ENCODE results near the gene AGO3.

Gene AGO3

DNA sequence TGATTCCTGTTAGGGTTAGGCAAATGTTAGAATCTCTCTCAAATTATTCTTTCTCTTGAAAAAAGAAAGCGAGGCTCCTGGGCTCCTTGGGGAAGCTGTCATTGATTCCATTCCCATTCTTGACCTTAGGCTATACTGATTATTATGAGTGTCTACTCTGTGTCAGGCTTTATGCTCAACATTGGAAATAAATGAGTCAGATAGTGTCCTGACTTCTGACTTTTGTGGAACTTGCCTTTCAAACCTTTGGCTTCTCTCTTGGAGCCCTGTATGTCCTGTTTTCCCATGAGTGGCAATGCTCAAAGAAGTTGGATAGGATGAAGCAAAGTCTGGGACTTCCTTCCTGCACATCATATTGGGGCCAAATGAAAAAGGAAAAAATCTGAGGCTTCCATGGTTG lies 36.2 kb upstream of the AGO3 start:
- Histone ChIP-seq H3K27me3 (ENCODE audit: control insufficient read depth, insufficient read depth, low read length) (no peaks in the 10 kb centered on the region), H3K4me3 (ENCODE audit: low read depth, low read length) (no peak overlapping the region), H3K9ac (no peak overlapping the region), H3K4me1 (no peaks in the 10 kb centered on the region), H2AFZ (no peak overlapping the region), H3K9me3 (ENCODE audit: control insufficient read depth, low read length) (no peaks in the 10 kb centered on the region), H3K27ac (no peak overlapping the region), H3K36me3 (ENCODE audit: control insufficient read depth, insufficient read depth, low read length) (no peaks in the 10 kb centered on the region), H3K4me2 (ENCODE audit: low read length) (no peak overlapping the region), H3K79me2 (no peaks in the 10 kb centered on the region)
- TF ChIP-seq, protein P1, sequence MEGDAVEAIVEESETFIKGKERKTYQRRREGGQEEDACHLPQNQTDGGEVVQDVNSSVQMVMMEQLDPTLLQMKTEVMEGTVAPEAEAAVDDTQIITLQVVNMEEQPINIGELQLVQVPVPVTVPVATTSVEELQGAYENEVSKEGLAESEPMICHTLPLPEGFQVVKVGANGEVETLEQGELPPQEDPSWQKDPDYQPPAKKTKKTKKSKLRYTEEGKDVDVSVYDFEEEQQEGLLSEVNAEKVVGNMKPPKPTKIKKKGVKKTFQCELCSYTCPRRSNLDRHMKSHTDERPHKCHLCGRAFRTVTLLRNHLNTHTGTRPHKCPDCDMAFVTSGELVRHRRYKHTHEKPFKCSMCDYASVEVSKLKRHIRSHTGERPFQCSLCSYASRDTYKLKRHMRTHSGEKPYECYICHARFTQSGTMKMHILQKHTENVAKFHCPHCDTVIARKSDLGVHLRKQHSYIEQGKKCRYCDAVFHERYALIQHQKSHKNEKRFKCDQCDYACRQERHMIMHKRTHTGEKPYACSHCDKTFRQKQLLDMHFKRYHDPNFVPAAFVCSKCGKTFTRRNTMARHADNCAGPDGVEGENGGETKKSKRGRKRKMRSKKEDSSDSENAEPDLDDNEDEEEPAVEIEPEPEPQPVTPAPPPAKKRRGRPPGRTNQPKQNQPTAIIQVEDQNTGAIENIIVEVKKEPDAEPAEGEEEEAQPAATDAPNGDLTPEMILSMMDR (IDR thresholded peaks at IDR 0.05), result no peak

- Histone ChIP-seq H3K4me1 (no peaks in the 10 kb centered on the region), H3K36me3 (ENCODE audit: control insufficient read depth, insufficient read depth, low read length) (no peaks in the 10 kb centered on the region), H3K4me3 (ENCODE audit: low read depth, low read length) (no peak overlapping the region), H3K4me2 (ENCODE audit: low read length) (no peak overlapping the region), H3K27ac (no peak overlapping the region), H2AFZ (no peak overlapping the region), H3K27me3 (ENCODE audit: control insufficient read depth, insufficient read depth, low read length) (no peaks in the 10 kb centered on the region), H3K9ac (no peak overlapping the region), H3K79me2 (no peaks in the 10 kb centered on the region), H3K9me3 (ENCODE audit: control insufficient read depth, low read length) (no peaks in the 10 kb centered on the region)
- TF ChIP-seq, protein P1 (IDR thresholded peaks at IDR 0.05), result no peak
These were observed 31.0 kb upstream of the AGO3 start for GRCh38 chr1:35899941-35900340.

- no peak overlapping the region for H3K9ac ChIP-seq
- H3K4me3 ChIP-seq (ENCODE audit: low read depth, low read length), result no peak overlapping the region
- no peaks in the 10 kb centered on the region for H3K4me1 ChIP-seq
- no peak overlapping the region for H3K4me2 ChIP-seq (ENCODE audit: low read length)
- H3K36me3 ChIP-seq (ENCODE audit: control insufficient read depth, insufficient read depth, low read length), result no peaks in the 10 kb centered on the region
- TF ChIP-seq, protein P1 (IDR thresholded peaks at IDR 0.05), result no peak
- H3K79me2 ChIP-seq, result no peaks in the 10 kb centered on the region
- no peak overlapping the region for H3K27ac ChIP-seq
- H2AFZ ChIP-seq, result no peak overlapping the region
- H3K9me3 ChIP-seq (ENCODE audit: control insufficient read depth, low read length), result no peaks in the 10 kb centered on the region
- no peaks in the 10 kb centered on the region for H3K27me3 ChIP-seq (ENCODE audit: control insufficient read depth, insufficient read depth, low read length)
These were observed 29.7 kb upstream of the AGO3 start for GRCh38 chr1:35901235-35901634.

DNA sequence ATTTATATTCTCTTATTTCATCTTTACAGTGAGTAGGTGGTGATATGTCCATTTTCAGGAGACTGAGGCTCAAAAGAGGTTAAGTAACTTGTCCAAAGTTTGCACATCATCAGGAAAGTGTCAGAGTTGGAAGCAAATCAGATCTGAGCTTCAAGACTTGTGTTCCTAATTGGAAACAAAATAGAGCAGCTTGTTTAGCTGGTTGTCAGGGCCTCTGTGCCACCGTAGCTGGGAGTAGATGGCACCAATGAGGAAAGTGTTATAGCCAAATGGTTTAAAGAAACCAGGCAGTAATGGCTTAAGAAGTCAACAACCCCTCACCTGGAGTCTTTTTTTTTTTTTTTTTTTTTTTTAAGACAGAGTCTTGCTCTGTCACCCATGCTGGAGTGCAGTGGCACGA lies 28.2 kb upstream of the AGO3 start:
- Histone ChIP-seq H3K27me3 (ENCODE audit: control insufficient read depth, insufficient read depth, low read length) (no peaks in the 10 kb centered on the region), H3K4me2 (ENCODE audit: low read length) (no peak overlapping the region), H3K36me3 (ENCODE audit: control insufficient read depth, insufficient read depth, low read length) (no peaks in the 10 kb centered on the region), H3K27ac (no peak overlapping the region), H3K9ac (no peak overlapping the region), H2AFZ (no peak overlapping the region), H3K4me3 (ENCODE audit: low read depth, low read length) (no peak overlapping the region), H3K4me1 (no peaks in the 10 kb centered on the region), H3K79me2 (no peaks in the 10 kb centered on the region), H3K9me3 (ENCODE audit: control insufficient read depth, low read length) (no peaks in the 10 kb centered on the region)
- TF ChIP-seq, protein P1 (IDR thresholded peaks at IDR 0.05), result no peak

DNA sequence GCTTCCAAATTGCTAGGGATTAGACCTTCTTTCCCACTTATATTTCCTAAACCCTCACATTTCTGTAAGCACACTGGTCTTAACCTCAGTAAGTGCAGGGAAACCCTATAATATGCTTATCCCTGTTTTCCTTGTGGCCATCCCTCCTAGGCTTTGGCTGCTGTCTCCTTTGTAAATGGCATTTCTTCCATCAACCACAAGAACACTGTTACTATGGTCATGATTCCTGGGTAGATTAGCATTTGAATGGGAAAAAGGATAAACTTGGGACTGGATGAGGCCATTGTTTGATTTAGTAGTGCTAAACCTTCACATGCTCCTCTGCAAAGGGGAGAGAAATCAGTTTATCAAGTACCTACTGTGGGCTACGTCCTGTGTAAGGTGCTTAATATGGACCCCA lies 16.2 kb upstream of the AGO3 start:
- Histone ChIP-seq H3K9ac (no peak overlapping the region), H3K79me2 (no peaks in the 10 kb centered on the region), H3K27ac (no peak overlapping the region), H2AFZ (no peak overlapping the region), H3K9me3 (ENCODE audit: control insufficient read depth, low read length) (no peaks in the 10 kb centered on the region), H3K36me3 (ENCODE audit: control insufficient read depth, insufficient read depth, low read length) (no peaks in the 10 kb centered on the region), H3K4me3 (ENCODE audit: low read depth, low read length) (no peak overlapping the region), H3K27me3 (ENCODE audit: control insufficient read depth, insufficient read depth, low read length) (no peaks in the 10 kb centered on the region), H3K4me2 (ENCODE audit: low read length) (no peak overlapping the region), H3K4me1 (no peaks in the 10 kb centered on the region)
- TF ChIP-seq, protein P1 (IDR thresholded peaks at IDR 0.05), result no peak

Measured in parathyroid adenoma (tissue), 2 donors.